IPS DF 4.7 (cell line): ENCODE measurements around the gene MMP26.

Experiments
- DNase-seq: peaks from one replicate; pipeline ENCODE4 v3.0.0-alpha.2; 2013; ENCODE audit warnings: low spot score; ENCODE audit errors: extremely low read depth

MMP26 gene

GRCh38 chr11:4722616-4723534 lies 18.3 kb downstream of the MMP26 start:
- DNase-seq = peak; percentile 25

GRCh38 chr11:4727171-4727570 lies 22.6 kb downstream of the MMP26 start:
- DNase-seq = no peak

GRCh38 chr11:4740735-4741134 lies 36.2 kb downstream of the MMP26 start:
- DNase-seq = no peak

- DNase-seq = no peak
These were observed 43.9 kb downstream of the MMP26 start for GRCh38 chr11:4748438-4748837.

- no peak for DNase-seq
These were observed 46.6 kb downstream of the MMP26 start for GRCh38 chr11:4751201-4751600.
